BLaER1 treated with 17β-estradiol and CSF1 and Interleukin-3, amounts not matched to agents 10 nM and 100 nM (cell line): ENCODE measurements around the gene MECR.

Experiments
- H3K27ac ChIP-seq, 11 experiments: shearing (Covaris generic); formaldehyde crosslinking; 2 replicates each; pipeline ENCODE4 v1.8.1; 2022
- H3K27me3 ChIP-seq, 11 experiments: shearing (Covaris generic); formaldehyde crosslinking; 2 replicates each; pipeline ENCODE4 v1.8.1; 2022
- H3K36me3 ChIP-seq, 11 experiments: shearing (Covaris generic); formaldehyde crosslinking; 2 replicates each; pipeline ENCODE4 v1.8.1; 2022
- H3K4me1 ChIP-seq, 10 experiments: shearing (Covaris generic); formaldehyde crosslinking; 2 replicates each; pipeline ENCODE4 v1.8.1; 2022
- H3K4me2 ChIP-seq, 11 experiments: shearing (Covaris generic); formaldehyde crosslinking; 2 replicates each; pipeline ENCODE4 v1.8.1; 2022
- H3K4me3 ChIP-seq, 10 experiments: shearing (Covaris generic); formaldehyde crosslinking; 2 replicates each; pipeline ENCODE4 v1.8.1; 2022
- H3K9ac ChIP-seq, 11 experiments: shearing (Covaris generic); formaldehyde crosslinking; 2 replicates each; pipeline ENCODE4 v1.8.1; 2022
- H3K9me3 ChIP-seq, 11 experiments: shearing (Covaris generic); formaldehyde crosslinking; replicated peaks in 1 of 11; 2 replicates each; pipeline ENCODE4 v1.8.1; 2022
- H4K20me1 ChIP-seq, 11 experiments: shearing (Covaris generic); formaldehyde crosslinking; 2 replicates each; pipeline ENCODE4 v1.8.1; 2022
- Cebpa-rat ChIP-seq, 11 experiments: shearing (Covaris generic); IDR thresholded peaks; 2 replicates each; pipeline ENCODE4 v1.8.1; 2022

The MECR gene

DNA sequence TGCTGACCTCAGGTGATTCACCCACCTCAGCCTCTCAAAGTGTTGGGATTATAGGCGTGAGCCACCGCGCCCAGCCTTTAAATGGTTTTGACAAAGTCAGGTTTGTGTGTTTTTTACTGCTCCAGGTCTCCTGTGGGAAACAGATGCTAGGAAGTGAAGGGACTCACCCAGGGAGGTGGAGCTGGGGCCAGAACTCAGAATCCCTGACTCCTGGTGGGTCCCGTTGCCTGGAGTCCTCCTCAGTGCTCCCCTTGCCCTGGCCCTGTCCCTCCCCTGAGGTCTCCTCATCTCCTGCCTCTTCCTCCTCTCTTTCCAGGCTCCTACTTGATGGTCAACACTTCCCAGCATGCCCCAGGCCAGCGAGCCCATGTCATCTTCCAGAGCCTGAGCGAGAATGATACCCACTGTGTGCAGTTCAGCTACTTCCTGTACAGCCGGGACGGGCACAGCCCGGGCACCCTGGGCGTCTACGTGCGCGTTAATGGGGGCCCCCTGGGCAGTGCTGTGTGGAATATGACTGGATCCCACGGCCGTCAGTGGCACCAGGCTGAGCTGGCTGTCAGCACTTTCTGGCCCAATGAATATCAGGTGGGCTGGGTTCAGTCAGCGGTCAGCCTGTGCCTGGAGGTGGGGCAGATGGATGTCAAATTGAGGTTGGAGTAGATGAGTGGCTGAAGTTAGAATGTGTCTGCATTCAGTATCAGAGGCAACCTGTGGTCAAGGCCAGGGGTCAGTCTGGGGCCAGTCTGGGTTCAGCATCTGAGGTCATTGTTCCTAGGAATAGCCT is 27.6 kb upstream of the MECR start:
- no peak overlapping the region for H3K27ac ChIP-seq
- peaks cover 31 to 49% (median 46%) of the 10 kb centered on the region in 11 experiments for H3K27me3 ChIP-seq
- peaks cover 4 to 23% (median 20%) of the 10 kb centered on the region in 10 experiments; a peak in 18 of 20 replicates for H3K4me1 ChIP-seq
- H3K4me2 ChIP-seq = peak overlapping the region in 7 of 11 experiments; percentile 94 to 99 (median 97); a peak in 11 of 22 replicates
- H3K9me3 ChIP-seq = no peaks in the 10 kb centered on the region
- no peaks in the 10 kb centered on the region for H3K36me3 ChIP-seq
- no peak overlapping the region for H3K4me3 ChIP-seq
- H3K9ac ChIP-seq = no peak overlapping the region
- TF ChIP-seq Cebpa-rat (IDR thresholded peaks at IDR 0.05) = no peak
- H4K20me1 ChIP-seq = peaks cover 0 to 12% (median 0%) of the 10 kb centered on the region in 11 experiments; a peak in 6 of 22 replicates

DNA sequence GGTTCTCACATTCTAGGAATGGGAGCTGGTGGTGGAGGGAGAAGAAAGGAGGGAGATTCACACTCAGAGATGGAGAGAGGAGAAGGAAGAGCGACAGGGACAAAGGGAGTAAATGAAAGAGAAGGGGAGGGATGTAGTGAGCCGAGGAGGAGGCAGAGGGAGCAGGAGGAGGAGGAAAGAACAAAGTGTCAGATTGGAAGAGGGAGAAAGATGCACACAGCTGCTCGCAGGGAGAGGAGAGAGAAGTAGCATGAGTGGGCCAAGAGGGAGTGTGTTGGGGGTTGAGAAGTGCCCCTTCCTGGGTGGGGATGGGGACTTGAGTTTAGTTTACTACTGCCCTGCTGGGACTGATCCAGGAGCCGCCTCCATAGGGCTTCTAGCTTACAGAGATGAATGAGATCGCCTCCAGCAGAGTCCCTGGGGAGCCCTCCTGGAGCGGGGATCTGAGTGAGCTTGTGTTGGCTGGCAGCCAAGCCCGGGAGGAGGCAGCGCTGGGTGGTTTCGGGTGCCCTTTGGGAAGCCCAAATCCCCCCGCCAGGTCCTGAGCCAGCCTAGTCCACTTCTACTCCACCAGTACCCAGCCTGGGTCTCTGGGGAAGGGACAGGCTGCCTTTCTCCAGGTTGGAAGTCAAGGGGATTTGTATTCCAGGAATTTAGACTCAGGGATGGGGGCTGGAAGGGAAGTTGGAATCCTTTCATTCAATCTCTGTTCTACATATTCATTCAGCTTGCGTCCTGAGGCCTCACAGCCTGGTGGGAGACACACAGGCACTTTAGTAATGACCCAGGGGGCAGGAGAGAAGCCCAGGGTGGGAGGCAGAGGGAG is 26.5 kb upstream of the MECR start:
- no peak overlapping the region for H3K27ac ChIP-seq
- H3K4me2 ChIP-seq = peak overlapping the region in 8 of 11 experiments; percentile 19 to 71 (median 64); a peak in 16 of 22 replicates
- H3K9me3 ChIP-seq = no peaks in the 10 kb centered on the region
- no peaks in the 10 kb centered on the region for H3K36me3 ChIP-seq
- H4K20me1 ChIP-seq = peaks cover 0 to 17% (median 0%) of the 10 kb centered on the region in 11 experiments; a peak in 7 of 22 replicates
- H3K4me3 ChIP-seq = no peak overlapping the region
- peaks cover 31 to 49% (median 46%) of the 10 kb centered on the region in 11 experiments for H3K27me3 ChIP-seq
- TF ChIP-seq Cebpa-rat (IDR thresholded peaks at IDR 0.05) = no peak
- H3K4me1 ChIP-seq = peaks cover 4 to 23% (median 20%) of the 10 kb centered on the region in 10 experiments; a peak in 18 of 20 replicates
- no peak overlapping the region for H3K9ac ChIP-seq

DNA sequence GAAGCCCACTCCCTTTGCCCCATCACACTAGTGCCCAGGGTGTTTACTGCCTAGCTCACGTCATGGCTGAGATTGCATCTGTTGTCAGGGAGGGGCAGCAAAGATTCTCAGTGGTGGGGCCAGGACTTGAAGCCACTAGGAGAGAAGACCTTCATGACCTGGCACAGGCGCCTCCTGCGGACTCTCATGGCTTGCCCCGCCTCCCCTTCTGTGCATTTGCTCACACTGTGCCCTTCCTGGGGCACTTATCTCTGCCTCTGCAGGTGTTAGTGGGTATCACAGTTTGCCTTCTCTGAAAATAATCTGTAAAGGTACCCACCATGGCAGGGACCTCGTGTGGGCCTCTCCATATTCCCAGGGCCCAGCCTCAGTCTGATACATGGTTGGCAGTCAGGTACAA is 25.7 kb upstream of the MECR start:
- Histone ChIP-seq H3K27ac (no peak overlapping the region), H3K27me3 (peaks cover 31 to 49% (median 43%) of the 10 kb centered on the region in 11 experiments), H3K9me3 (no peaks in the 10 kb centered on the region), H3K4me1 (peaks cover 4 to 23% (median 20%) of the 10 kb centered on the region in 10 experiments; a peak in 18 of 20 replicates), H3K36me3 (no peaks in the 10 kb centered on the region), H3K4me2 (peak overlapping the region in 6 of 11 experiments; percentile 19 to 71 (median 67); a peak in 9 of 22 replicates), H4K20me1 (peaks cover 0 to 17% (median 0%) of the 10 kb centered on the region in 11 experiments; a peak in 7 of 22 replicates), H3K4me3 (no peak overlapping the region), H3K9ac (no peak overlapping the region)
- no peak for TF ChIP-seq Cebpa-rat (IDR thresholded peaks at IDR 0.05)

DNA sequence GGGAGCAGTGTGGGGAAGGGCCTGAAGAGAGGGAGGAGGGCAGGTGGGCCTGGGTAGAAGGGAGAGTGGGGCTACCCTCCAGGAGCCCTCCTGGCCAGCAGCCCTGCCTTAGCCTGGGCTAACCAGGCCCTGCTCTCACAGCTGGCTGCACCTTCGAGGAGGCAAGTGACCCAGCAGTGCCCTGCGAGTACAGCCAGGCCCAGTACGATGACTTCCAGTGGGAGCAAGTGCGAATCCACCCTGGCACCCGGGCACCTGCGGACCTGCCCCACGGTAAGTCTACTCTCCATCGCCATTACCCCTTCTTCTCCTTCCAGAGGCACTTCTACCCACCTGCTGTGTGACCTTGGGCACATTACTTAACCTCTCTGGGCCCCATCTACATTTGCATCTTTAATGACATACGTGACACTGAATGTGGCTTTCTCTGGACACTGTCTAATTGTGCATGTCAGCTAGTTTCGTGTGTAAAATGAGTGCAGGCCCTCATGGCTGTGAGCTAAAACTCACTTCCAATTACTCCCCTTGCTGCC is 24.5 kb upstream of the MECR start:
- Histone ChIP-seq H3K4me1 (peaks cover 4 to 23% (median 20%) of the 10 kb centered on the region in 10 experiments; a peak in 18 of 20 replicates), H3K4me3 (no peak overlapping the region), H3K36me3 (no peaks in the 10 kb centered on the region), H3K9me3 (no peaks in the 10 kb centered on the region), H4K20me1 (peaks cover 0 to 12% (median 0%) of the 10 kb centered on the region in 11 experiments; a peak in 7 of 22 replicates), H3K9ac (no peak overlapping the region), H3K27me3 (peaks cover 24 to 39% (median 32%) of the 10 kb centered on the region in 11 experiments), H3K4me2 (no peak overlapping the region), H3K27ac (no peak overlapping the region)
- no peak for TF ChIP-seq Cebpa-rat (IDR thresholded peaks at IDR 0.05)

DNA sequence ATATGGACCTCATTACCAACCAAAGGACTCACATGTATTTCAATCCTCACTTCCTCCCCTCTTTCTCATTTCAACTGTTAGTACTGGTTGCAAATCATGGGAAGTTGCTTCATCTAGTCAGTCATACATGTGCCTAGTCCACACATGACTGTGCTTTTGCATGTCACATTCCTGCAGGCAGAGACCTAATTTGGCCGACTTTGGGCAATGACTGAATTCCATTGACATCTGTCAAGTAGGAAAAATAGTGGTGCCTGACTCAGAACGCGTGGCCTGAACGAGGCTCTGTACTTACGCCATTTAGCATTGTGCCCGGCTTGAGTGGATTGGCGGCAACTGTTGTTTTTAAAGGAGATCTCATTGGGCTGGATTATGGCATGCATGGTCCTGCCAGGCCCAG is 23.6 kb upstream of the MECR start:
- Histone ChIP-seq H3K27ac (no peak overlapping the region), H3K27me3 (peaks cover 16 to 31% (median 24%) of the 10 kb centered on the region in 11 experiments), H4K20me1 (peaks cover 0 to 11% (median 0%) of the 10 kb centered on the region in 11 experiments; a peak in 7 of 22 replicates), H3K4me2 (no peak overlapping the region), H3K9me3 (no peaks in the 10 kb centered on the region), H3K36me3 (no peaks in the 10 kb centered on the region), H3K4me1 (peaks cover 4 to 22% (median 18%) of the 10 kb centered on the region in 10 experiments; a peak in 18 of 20 replicates), H3K4me3 (no peak overlapping the region), H3K9ac (no peak overlapping the region)
- TF ChIP-seq Cebpa-rat (IDR thresholded peaks at IDR 0.05) = no peak

DNA sequence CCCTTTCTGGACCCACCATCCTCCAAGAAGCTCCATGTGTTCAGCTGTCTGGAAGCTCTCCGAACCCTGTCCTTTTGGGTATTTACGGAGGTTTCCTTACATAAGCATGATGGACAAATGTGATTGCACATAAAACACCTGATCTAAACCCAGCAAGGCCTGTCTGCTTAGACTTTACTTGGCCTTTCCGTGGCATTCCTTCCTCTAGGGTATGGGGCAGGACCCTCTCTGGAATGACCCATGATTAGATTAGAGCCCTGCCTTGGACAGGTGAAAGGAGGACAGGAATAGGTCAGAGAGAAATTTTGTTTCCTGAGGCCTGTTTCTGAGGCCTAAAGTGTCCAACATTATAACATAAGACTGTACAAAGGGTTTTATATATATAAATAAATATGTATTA is 22.4 kb upstream of the MECR start:
- H3K9me3 ChIP-seq = no peaks in the 10 kb centered on the region
- H3K4me1 ChIP-seq = peaks cover 0 to 21% (median 12%) of the 10 kb centered on the region in 10 experiments; a peak in 13 of 20 replicates
- H3K27me3 ChIP-seq = peaks cover 4 to 19% (median 12%) of the 10 kb centered on the region in 11 experiments; a peak in 20 of 22 replicates
- no peak overlapping the region for H3K4me2 ChIP-seq
- no peak overlapping the region for H3K27ac ChIP-seq
- H3K9ac ChIP-seq = no peak overlapping the region
- H4K20me1 ChIP-seq = peaks cover 0 to 6% (median 0%) of the 10 kb centered on the region in 11 experiments; a peak in 8 of 22 replicates
- no peak for TF ChIP-seq Cebpa-rat (IDR thresholded peaks at IDR 0.05)
- H3K36me3 ChIP-seq = no peaks in the 10 kb centered on the region
- H3K4me3 ChIP-seq = no peak overlapping the region

DNA sequence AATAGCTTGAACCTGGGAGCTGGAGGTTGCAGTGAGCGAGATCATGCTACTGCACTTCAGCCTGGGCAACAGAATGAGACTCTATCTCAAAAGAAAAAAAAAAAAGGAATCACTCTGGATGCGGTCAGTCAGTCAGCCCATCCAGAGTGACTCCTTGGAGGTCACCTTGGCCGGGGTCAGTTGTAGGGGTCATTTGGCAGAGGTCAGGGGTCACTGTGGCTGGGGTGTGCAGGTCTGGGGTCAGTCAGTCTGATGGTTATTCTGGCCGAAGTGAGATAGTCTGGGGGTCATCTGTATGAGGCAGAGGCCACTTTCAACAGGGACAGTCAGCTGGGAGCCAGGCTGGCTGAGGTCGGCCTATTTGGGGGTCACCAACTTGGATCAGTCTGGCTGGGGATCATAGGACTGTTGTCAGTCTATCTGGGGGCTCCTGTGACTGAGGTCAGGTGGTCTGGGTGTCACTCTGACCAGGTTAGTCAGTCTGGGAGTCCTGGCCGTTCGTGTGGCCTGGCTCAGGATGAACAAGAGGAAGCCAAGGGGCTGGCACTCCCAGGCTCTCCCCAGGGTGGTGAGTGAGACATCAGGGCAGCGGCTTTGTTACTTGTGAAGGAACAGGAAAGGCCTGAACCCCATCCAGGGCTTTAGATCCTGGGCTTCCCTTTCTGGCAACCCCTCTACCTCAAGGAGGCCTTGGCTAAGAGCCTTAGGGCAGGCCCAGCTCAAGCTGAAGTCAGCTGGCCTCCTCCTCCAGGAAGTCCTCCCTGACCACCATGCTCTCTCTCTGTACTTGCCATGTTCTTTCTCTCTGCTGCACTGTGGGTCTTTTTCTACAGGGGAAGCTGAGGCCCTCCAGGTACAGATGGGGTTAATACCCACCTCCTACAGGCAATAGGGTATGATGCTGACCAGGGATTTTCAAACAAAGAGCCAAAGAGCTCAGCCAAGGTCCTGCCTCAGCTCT is 20.7 kb upstream of the MECR start:
- peaks cover 0 to 5% (median 0%) of the 10 kb centered on the region in 11 experiments; a peak in 5 of 22 replicates for H4K20me1 ChIP-seq
- no peaks in the 10 kb centered on the region for H3K9me3 ChIP-seq
- no peak overlapping the region for H3K4me3 ChIP-seq
- no peak overlapping the region for H3K4me2 ChIP-seq
- no peaks in the 10 kb centered on the region for H3K36me3 ChIP-seq
- H3K4me1 ChIP-seq = peaks cover 0 to 9% (median 1%) of the 10 kb centered on the region in 10 experiments; a peak in 9 of 20 replicates
- no peak overlapping the region for H3K9ac ChIP-seq
- H3K27me3 ChIP-seq = peaks cover 0 to 2% (median 0%) of the 10 kb centered on the region in 11 experiments; a peak in 1 of 22 replicates
- no peak for TF ChIP-seq Cebpa-rat (IDR thresholded peaks at IDR 0.05)
- no peak overlapping the region for H3K27ac ChIP-seq
